OCI-LY1 (cell line): ENCODE data around the gene PIM1.

Experiments used
- H2AFZ ChIP-seq: fragments of 200-600 bp; sonication (generic), shearing (Covaris generic); 2 replicates; pipeline ENCODE4 v1.6.0; 2014; ENCODE audit warnings: antibody characterized with exemption, mild to moderate bottlenecking, low read length
- H3F3A ChIP-seq: fragments of 200-600 bp; sonication (generic), shearing (Covaris generic); 2 replicates; pipeline ENCODE4 v1.6.0; 2014; ENCODE audit warnings: mild to moderate bottlenecking, antibody characterized with exemption, low read length, moderate library complexity; ENCODE audit not compliant: insufficient read depth
- H3K27ac ChIP-seq: fragments of 200-600 bp; sonication (generic); 2 replicates; pipeline ENCODE4 v1.5.1; 2014; ENCODE audit warnings: low read length, mixed run types, mild to moderate bottlenecking, low read depth; ENCODE audit not compliant: poor library complexity, severe bottlenecking
- H3K27me3 ChIP-seq: fragments of 200-600 bp; sonication (generic); 2 replicates; pipeline ENCODE4 v1.6.0; 2014; ENCODE audit warnings: antibody characterized with exemption, mild to moderate bottlenecking, low read length, moderate library complexity; ENCODE audit not compliant: insufficient read depth
- H3K36me3 ChIP-seq: fragments of 200-600 bp; sonication (generic); 2 replicates; pipeline ENCODE4 v1.6.1; 2014; ENCODE audit warnings: mild to moderate bottlenecking, antibody characterized with exemption, low read length, moderate library complexity, mixed read lengths; ENCODE audit not compliant: insufficient read depth
- H3K4me1 ChIP-seq: fragments of 200-600 bp; sonication (generic); 2 replicates; pipeline ENCODE4 v1.5.1; 2014; ENCODE audit warnings: mild to moderate bottlenecking, low read length, moderate library complexity; ENCODE audit not compliant: insufficient read depth, severe bottlenecking
- H3K4me2 ChIP-seq: fragments of 200-600 bp; sonication (generic), shearing (Covaris generic); 2 replicates; pipeline ENCODE4 v1.6.1; 2014; ENCODE audit warnings: low read length
- H3K4me3 ChIP-seq: fragments of 200-600 bp; sonication (generic); 2 replicates; pipeline ENCODE4 v1.5.1; 2014; ENCODE audit warnings: low read length, low read depth, mild to moderate bottlenecking, mixed read lengths; ENCODE audit not compliant: poor library complexity, severe bottlenecking
- H3K79me2 ChIP-seq: fragments of 200-600 bp; shearing (Covaris generic); 2 replicates; pipeline ENCODE4 v1.6.1; 2016; ENCODE audit warnings: mixed run types, low read length, mixed read lengths; ENCODE audit not compliant: insufficient read depth
- H3K9ac ChIP-seq: fragments of 200-600 bp; sonication (generic), shearing (Covaris generic); 2 replicates; pipeline ENCODE4 v1.6.1; 2014; ENCODE audit warnings: mild to moderate bottlenecking, low read length, mixed read lengths
- H3K9me2 ChIP-seq: fragments of 200-600 bp; sonication (generic), shearing (Covaris generic); 2 replicates; pipeline ENCODE4 v1.6.1; 2014; ENCODE audit warnings: low read depth, mild to moderate bottlenecking, low read length, mixed read lengths
- H3K9me3 ChIP-seq: fragments of 200-600 bp; shearing (Covaris generic); 2 replicates; pipeline ENCODE4 v1.6.1; 2014; ENCODE audit warnings: low read length, mixed read lengths
- H4K20me1 ChIP-seq: fragments of 200-600 bp; sonication (generic), shearing (Covaris generic); 2 replicates; pipeline ENCODE4 v1.6.0; 2016; ENCODE audit warnings: mild to moderate bottlenecking, low read length; ENCODE audit not compliant: insufficient read depth
- CTCF ChIP-seq: fragments of 200-600 bp; sonication (generic), shearing (Covaris generic); IDR thresholded peaks from 2 replicates; pipeline ENCODE4 v1.5.1; 2017; ENCODE audit warnings: mild to moderate bottlenecking, antibody characterized with exemption, low read length, moderate library complexity, mixed read lengths
- EZH2 ChIP-seq: fragments of 200-600 bp; sonication (generic), shearing (Covaris generic); IDR thresholded peaks from 2 replicates; pipeline ENCODE4 v1.8.0; 2017; ENCODE audit warnings: borderline replicate concordance, mixed run types, mild to moderate bottlenecking, antibody characterized with exemption, low read length, moderate library complexity, mixed read lengths

Gene PIM1

GRCh38 chr6:37202788-37203491, 33.0 kb downstream of the PIM1 start:
- Histone ChIP-seq H3K4me2 (no peak overlapping the region), H3K27ac (no peak overlapping the region)

GRCh38 chr6:37204014-37204751, 34.2 kb downstream of the PIM1 start:
- no peaks in the 10 kb centered on the region for H3K36me3 ChIP-seq
- H4K20me1 ChIP-seq: no peaks in the 10 kb centered on the region
- TF ChIP-seq CTCF (no peak), EZH2 (no peak)
- H3K9ac ChIP-seq: no peak overlapping the region
- H3K79me2 ChIP-seq: no peaks in the 10 kb centered on the region
- H3K9me3 ChIP-seq: no peaks in the 10 kb centered on the region
- no peaks in the 10 kb centered on the region for H3K27me3 ChIP-seq
- H3K9me2 ChIP-seq: no peaks in the 10 kb centered on the region
- no peak overlapping the region for H3K4me2 ChIP-seq
- H3K27ac ChIP-seq: no peak overlapping the region
- H3F3A ChIP-seq: no peaks in the 10 kb centered on the region
- no peak overlapping the region for H3K4me3 ChIP-seq
- no peak overlapping the region for H2AFZ ChIP-seq
- H3K4me1 ChIP-seq: peaks cover 9% of the 10 kb centered on the region

More at GRCh38 chr6:37202788-37203491, 33.0 kb downstream of the PIM1 start:
- Histone ChIP-seq H3K4me3 (no peak overlapping the region), H3K36me3 (no peaks in the 10 kb centered on the region), H3K4me1 (peaks cover 9% of the 10 kb centered on the region), H4K20me1 (no peaks in the 10 kb centered on the region), H3K9ac (no peak overlapping the region), H3K27me3 (no peaks in the 10 kb centered on the region), H3K79me2 (no peaks in the 10 kb centered on the region), H3K9me3 (no peaks in the 10 kb centered on the region), H3F3A (no peaks in the 10 kb centered on the region), H2AFZ (no peak overlapping the region), H3K9me2 (no peaks in the 10 kb centered on the region)
- TF ChIP-seq EZH2 (no peak), CTCF (no peak)

DNA sequence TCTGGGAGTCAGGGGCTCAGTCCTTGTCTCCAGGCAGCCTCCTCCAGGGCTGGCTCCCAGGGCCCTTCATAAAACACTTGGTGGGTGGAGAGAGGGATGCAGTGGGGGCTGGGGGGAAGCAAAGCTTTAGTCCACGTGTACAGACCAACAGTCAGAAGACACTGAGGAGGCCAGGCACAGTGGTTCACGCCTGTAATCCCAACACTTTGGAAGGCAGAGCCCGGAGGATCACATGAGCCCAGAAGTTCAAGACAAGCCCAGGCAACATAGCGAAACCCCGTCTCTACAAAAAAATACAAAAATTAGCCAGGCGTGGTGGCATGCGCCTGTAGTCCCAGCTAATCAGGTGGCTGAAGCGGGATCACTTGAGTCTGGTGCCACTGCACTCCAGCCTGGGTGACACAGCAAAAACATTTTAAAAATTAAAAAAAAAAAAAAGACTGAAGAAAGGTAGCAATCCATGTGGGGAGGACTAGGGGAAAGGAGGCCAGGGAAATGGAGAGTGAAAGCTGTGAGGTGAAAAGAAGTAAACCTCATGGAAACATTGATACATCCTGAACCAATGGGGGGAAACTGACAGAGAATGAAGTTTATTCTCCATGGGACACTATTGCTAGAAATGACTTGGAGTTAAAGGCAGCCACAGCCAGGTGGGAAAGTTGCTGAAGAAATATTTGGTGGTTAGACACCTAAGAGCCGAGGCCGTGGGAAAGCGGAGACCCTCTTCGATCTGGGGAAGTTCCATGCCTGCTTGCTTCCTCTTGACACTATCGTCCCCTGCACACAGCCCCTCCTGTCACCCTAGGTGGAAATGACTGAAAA, 35.4 kb downstream of the PIM1 start:
- Histone ChIP-seq H3K27ac (no peak overlapping the region), H3K4me1 (peaks cover 9% of the 10 kb centered on the region), H3K36me3 (no peaks in the 10 kb centered on the region), H3F3A (no peaks in the 10 kb centered on the region), H3K9me3 (no peaks in the 10 kb centered on the region), H3K27me3 (no peaks in the 10 kb centered on the region), H3K4me3 (no peak overlapping the region), H3K4me2 (no peak overlapping the region), H2AFZ (no peak overlapping the region), H3K79me2 (no peaks in the 10 kb centered on the region), H4K20me1 (no peaks in the 10 kb centered on the region), H3K9ac (no peak overlapping the region), H3K9me2 (no peaks in the 10 kb centered on the region)
- no peak for TF ChIP-seq EZH2
- TF ChIP-seq CTCF: no peak
